Endothelial cell of umbilical vein (primary cell): Measurements from ENCODE around the gene REM2. TPM values are rescaled to one million over a fixed set of nuclear protein-coding genes. Genes with fewer than 3 reads are reported as not detected.

Experiments used
- BruUV-seq: library from RNA; stranded (reverse); fragments of 400-500 nt; replicated peaks from 2 replicates; lab custom pipeline; 2021; lab: Mats Ljungman, UMichigan
- CTCF ChIA-PET: fragments of 300-600, 350-600 bp; sonication (Branson Sonifier 250); formaldehyde crosslinking; loops from one replicate; lab custom pipeline; 2021; ENCODE audit warnings: antibody characterized with exemption, inconsistent platforms; lab: Charles Lee
- POLR2A ChIA-PET: fragments of 300-600, 350-600 bp; sonication (Branson Sonifier 250); formaldehyde crosslinking; loops from one replicate; lab custom pipeline; 2021; ENCODE audit warnings: antibody characterized with exemption, inconsistent platforms; lab: Charles Lee
- DNase-seq: peaks from one replicate; pipeline ENCODE4 v3.0.0-alpha.2; 2011; ENCODE audit warnings: low read depth, low spot score
- FAIRE-seq: peaks from 2 replicates; lab custom pipeline; 2011; peaks lifted over from hg19 to GRCh38; lab: Jason Lieb, UNC
- H2AFZ ChIP-seq: 2 replicates; pipeline ENCODE4 v1.6.0; 2012; ENCODE audit warnings: low read depth, low read length, control low read depth, inconsistent platforms
- H3K27ac ChIP-seq: 2 replicates; pipeline ENCODE4 v1.5.1; 2011; ENCODE audit warnings: low read depth, mild to moderate bottlenecking, control low read depth, low read length, moderate library complexity; ENCODE audit not compliant: insufficient read depth
- H3K27me3 ChIP-seq, 2 experiments: 2 replicates each; pipeline versions ENCODE4 v1.6.0 to v1.6.1; 2011; ENCODE audit warnings: low read length in 2 of 2, mixed read lengths in 1 of 2; ENCODE audit not compliant: control insufficient read depth in 2 of 2, insufficient read depth in 2 of 2
- H3K36me3 ChIP-seq, 2 experiments: 2 replicates in 1 of 2; 3 replicates in 1 of 2; pipeline ENCODE4 v1.5.1; 2011; ENCODE audit warnings: low read length in 2 of 2, mild to moderate bottlenecking in 1 of 2, moderate library complexity in 1 of 2; ENCODE audit not compliant: control insufficient read depth in 2 of 2, insufficient read depth in 2 of 2; ENCODE audit errors: extremely low read depth in 1 of 2
- H3K4me1 ChIP-seq: 3 replicates; pipeline ENCODE4 v1.5.1; 2011; ENCODE audit warnings: mild to moderate bottlenecking, low read length; ENCODE audit not compliant: control insufficient read depth, insufficient read depth; ENCODE audit errors: extremely low read depth
- H3K4me2 ChIP-seq: 2 replicates; pipeline ENCODE4 v1.6.1; 2011; ENCODE audit warnings: low read length, control low read depth, mixed read lengths; ENCODE audit not compliant: insufficient read depth
- H3K4me3 ChIP-seq, 3 experiments: fragments of 200-600 bp in 1 of 3; sonication (generic), shearing (Covaris generic) in 1 of 3; replicated peaks in 1 of 3; 2 replicates each; pipeline ENCODE4 v1.5.1; 2011 to 2016; ENCODE audit warnings: control low read depth in 3 of 3, low read length in 3 of 3, mild to moderate bottlenecking in 2 of 3, inconsistent platforms in 1 of 3, low read depth in 1 of 3, moderate library complexity in 1 of 3; ENCODE audit not compliant: insufficient read depth in 1 of 3
- H3K79me2 ChIP-seq: 2 replicates; pipeline ENCODE4 v1.6.0; 2012; ENCODE audit warnings: low read length, inconsistent platforms; ENCODE audit not compliant: control insufficient read depth, insufficient read depth
- H3K9ac ChIP-seq: replicated peaks from 2 replicates; pipeline ENCODE3; 2011; ENCODE audit warnings: low read length, control low read depth; ENCODE audit not compliant: insufficient read depth; ENCODE audit errors: extremely low read depth
- H3K9me1 ChIP-seq: replicated peaks from 3 replicates; pipeline ENCODE4 v1.6.0; 2011; ENCODE audit warnings: mild to moderate bottlenecking, low read length; ENCODE audit not compliant: control insufficient read depth, insufficient read depth; ENCODE audit errors: extremely low read depth
- H3K9me3 ChIP-seq: replicated peaks from 2 replicates; pipeline ENCODE4 v1.5.1; 2012; ENCODE audit warnings: low read length, inconsistent platforms; ENCODE audit not compliant: control insufficient read depth, insufficient read depth
- H4K20me1 ChIP-seq: replicated peaks from 2 replicates; pipeline ENCODE3; 2011; ENCODE audit warnings: mild to moderate bottlenecking, low read length; ENCODE audit not compliant: control insufficient read depth, insufficient read depth; ENCODE audit errors: extremely low read depth
- EZH2 ChIP-seq: IDR thresholded peaks from 2 replicates; pipeline ENCODE4 v1.6.1; 2012; ENCODE audit warnings: borderline replicate concordance, low read depth, mild to moderate bottlenecking, moderate library complexity, low read length, inconsistent platforms; ENCODE audit not compliant: severe bottlenecking
- FOS ChIP-seq: IDR thresholded peaks from 2 replicates; pipeline ENCODE4 v1.6.1; 2011; ENCODE audit warnings: mild to moderate bottlenecking, low read length, moderate library complexity, borderline replicate concordance; ENCODE audit not compliant: insufficient read depth
- GATA2 ChIP-seq: IDR thresholded peaks from 2 replicates; pipeline ENCODE4 v1.7.0; 2011; ENCODE audit warnings: low read depth, mild to moderate bottlenecking, moderate library complexity, mixed read lengths, low read length; ENCODE audit not compliant: insufficient read length, insufficient read depth
- JUN ChIP-seq: IDR thresholded peaks from 2 replicates; pipeline ENCODE4 v1.6.1; 2011; ENCODE audit warnings: borderline replicate concordance, low read depth; ENCODE audit not compliant: insufficient read length, insufficient read depth
- MYC ChIP-seq: IDR thresholded peaks from one replicate; pipeline ENCODE4 v1.6.1; 2011; ENCODE audit warnings: mild to moderate bottlenecking, low read depth, low read length
- POLR2A ChIP-seq: IDR thresholded peaks from 2 replicates; pipeline ENCODE4 v1.6.1; 2012; ENCODE audit warnings: low read depth, mild to moderate bottlenecking, control low read depth, low read length
- POLR2AphosphoS5 ChIP-seq: IDR thresholded peaks from 2 replicates; pipeline ENCODE4 v1.6.1; 2012; ENCODE audit warnings: low read depth, mild to moderate bottlenecking, control low read depth, low read length, moderate library complexity; ENCODE audit not compliant: insufficient read depth
- dilution Hi-C: fragments of 300-500 bp; cut with MboI; formaldehyde crosslinking; loops from one replicate; pipeline ENCODE4 v1.15.0; 2019; ENCODE audit warnings: low sequenced_read_pairs; ENCODE audit not compliant: extremely low pct_ligation_motif_present
- intact Hi-C: fragments of 100-400 bp; cut with micrococcal nuclease; formaldehyde crosslinking; loops from one replicate; pipeline ENCODE4 v1.10.0; 2022
- polyA plus RNA-seq, 4 experiments: library from polyadenylated mRNA; depleted of rRNA in 3 of 4; stranded (reverse) in 3 of 4; unstranded in 1 of 4; fragments of >200 nt; gene quantifications; 2 replicates each; pipeline versions ENCODE4 v1.2.1 to v1.2.3, GENCODE V29; 2011 to 2012; ENCODE audit warnings: missing spikeins in 1 of 4
- total RNA-seq: library from RNA; stranded (reverse); gene quantifications from 2 replicates; pipeline ENCODE4 v1.2.3, GENCODE V29; 2021
- TF ChIP-seq, protein P1 (sequence below): IDR thresholded peaks from 2 replicates; pipeline ENCODE4 v1.6.1; 2011; ENCODE audit not compliant: insufficient read depth, insufficient read length
- TF ChIP-seq, protein P2 (sequence below), 2 donors: IDR thresholded peaks; 1 replicate in 1 of 2; 2 replicates in 1 of 2; pipeline ENCODE4 v1.5.1; 2011; ENCODE audit warnings: low read length in 2 of 2, mild to moderate bottlenecking in 2 of 2, moderate library complexity in 2 of 2, control low read depth in 1 of 2, inconsistent platforms in 1 of 2, low read depth in 1 of 2; ENCODE audit not compliant: insufficient read depth in 1 of 2; ENCODE audit errors: extremely low read depth in 1 of 2

REM2 gene
- total and polyA plus RNA-seq, 2 donors (not counting 3 experiments of a cell fraction or from before 2014, with no cell fraction given) = 0.33 TPM; not detected in 1

- intact Hi-C loops = no loop called here
- DNase-seq = no peak
- Histone ChIP-seq H2AFZ (no peak overlapping the region), H3K36me3 (peaks cover 36 to 56% of the 10 kb centered on the region in 2 experiments), H3K4me1 (peaks cover 58% of the 10 kb centered on the region), H4K20me1 (no peaks in the 10 kb centered on the region), H3K27me3 (no peaks in the 10 kb centered on the region), H3K9me1 (no peaks in the 10 kb centered on the region), H3K4me3 (no peak overlapping the region), H3K79me2 (peaks cover 52% of the 10 kb centered on the region), H3K9ac (no peak overlapping the region), H3K27ac (peak overlapping the region; percentile 29), H3K4me2 (no peak overlapping the region), H3K9me3 (no peaks in the 10 kb centered on the region)
- TF ChIP-seq POLR2AphosphoS5 = no peak
- no peak for TF ChIP-seq FOS
- no peak for TF ChIP-seq EZH2
- no peak for TF ChIP-seq MYC
- no peak for TF ChIP-seq POLR2A
- TF ChIP-seq, protein P1, sequence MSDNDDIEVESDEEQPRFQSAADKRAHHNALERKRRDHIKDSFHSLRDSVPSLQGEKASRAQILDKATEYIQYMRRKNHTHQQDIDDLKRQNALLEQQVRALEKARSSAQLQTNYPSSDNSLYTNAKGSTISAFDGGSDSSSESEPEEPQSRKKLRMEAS = no peak
- POLR2A ChIA-PET = no interaction called here
- dilution Hi-C loops = no loop called here
- BruUV-seq = TSS peak; percentile 25
- CTCF ChIA-PET = interaction anchor here (1.6 to 10.2 kb wide), 2 partner anchors 10 to 23 kb away, joined by 5 to 214 read pairs; partner anchors contain the start of genes MMP14 and MRPL52
- peak; percentile 35 for FAIRE-seq
Measured at GRCh38 chr14:22845821-22846625, 37.0 kb upstream of the REM2 start.

- DNase-seq (no peak), FAIRE-seq (peak; percentile 24)
- POLR2A ChIA-PET = no interaction called here
- intact Hi-C loops (no loop called here), dilution Hi-C loops (no loop called here)
- Histone ChIP-seq H3K9me1 (no peaks in the 10 kb centered on the region), H3K9ac (no peak overlapping the region), H3K79me2 (peaks cover 43% of the 10 kb centered on the region), H3K4me3 (no peak overlapping the region), H3K27me3 (no peaks in the 10 kb centered on the region), H3K4me1 (peaks cover 62% of the 10 kb centered on the region), H3K4me2 (no peak overlapping the region), H3K27ac (peak overlapping the region; percentile 29), H3K9me3 (no peaks in the 10 kb centered on the region), H4K20me1 (no peaks in the 10 kb centered on the region), H2AFZ (no peak overlapping the region), H3K36me3 (peaks cover 33 to 48% of the 10 kb centered on the region in 2 experiments)
- CTCF ChIA-PET = interaction anchor here (1.6 to 10.2 kb wide), 5 partner anchors 11 to 276 kb away, joined by 5 to 313 read pairs (median 17); partner anchors contain the start of genes MMP14 and MRPL52
- TF ChIP-seq JUN (no peak), POLR2AphosphoS5 (no peak), POLR2A (no peak), EZH2 (no peak), MYC (no peak), FOS (no peak), GATA2 (no peak)
- TF ChIP-seq, protein P2, sequence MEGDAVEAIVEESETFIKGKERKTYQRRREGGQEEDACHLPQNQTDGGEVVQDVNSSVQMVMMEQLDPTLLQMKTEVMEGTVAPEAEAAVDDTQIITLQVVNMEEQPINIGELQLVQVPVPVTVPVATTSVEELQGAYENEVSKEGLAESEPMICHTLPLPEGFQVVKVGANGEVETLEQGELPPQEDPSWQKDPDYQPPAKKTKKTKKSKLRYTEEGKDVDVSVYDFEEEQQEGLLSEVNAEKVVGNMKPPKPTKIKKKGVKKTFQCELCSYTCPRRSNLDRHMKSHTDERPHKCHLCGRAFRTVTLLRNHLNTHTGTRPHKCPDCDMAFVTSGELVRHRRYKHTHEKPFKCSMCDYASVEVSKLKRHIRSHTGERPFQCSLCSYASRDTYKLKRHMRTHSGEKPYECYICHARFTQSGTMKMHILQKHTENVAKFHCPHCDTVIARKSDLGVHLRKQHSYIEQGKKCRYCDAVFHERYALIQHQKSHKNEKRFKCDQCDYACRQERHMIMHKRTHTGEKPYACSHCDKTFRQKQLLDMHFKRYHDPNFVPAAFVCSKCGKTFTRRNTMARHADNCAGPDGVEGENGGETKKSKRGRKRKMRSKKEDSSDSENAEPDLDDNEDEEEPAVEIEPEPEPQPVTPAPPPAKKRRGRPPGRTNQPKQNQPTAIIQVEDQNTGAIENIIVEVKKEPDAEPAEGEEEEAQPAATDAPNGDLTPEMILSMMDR (IDR thresholded peaks at IDR 0.05; ENCODE audit: extremely low read depth in 1 of 2, insufficient read depth in 1 of 2, low read depth in 1 of 2, low read length in 2 of 2) = no peak
- TF ChIP-seq, protein P1 = no peak
- BruUV-seq = no TSS peak
Measured at GRCh38 chr14:22846811-22847307, 36.2 kb upstream of the REM2 start.
